Suprapubic skin (tissue), 3 donors: ENCODE results near the gene LIMS2.

Experiments
- EP300 ChIP-seq: sonication (generic); formaldehyde crosslinking; IDR thresholded peaks from one replicate; pipeline ENCODE4 v1.6.1; 2017; ENCODE audit warnings: antibody characterized with exemption
- POLR2A ChIP-seq, 2 donors: fragments of 450-650 bp; IDR thresholded peaks; one replicate each; pipeline ENCODE4 v1.6.1; 2017; ENCODE audit warnings: antibody characterized with exemption in 2 of 2, mild to moderate bottlenecking in 2 of 2, moderate library complexity in 2 of 2
- TF ChIP-seq, protein P1 (sequence below), 2 donors: fragments of 200-600 bp in 1 of 2; fragments of 450-650 bp in 1 of 2; sonication (generic) in 1 of 2; IDR thresholded peaks; one replicate each; pipeline ENCODE4 v1.5.1; 2016 to 2019; ENCODE audit warnings: antibody characterized with exemption in 2 of 2, mild to moderate bottlenecking in 1 of 2, moderate library complexity in 1 of 2

DNA sequence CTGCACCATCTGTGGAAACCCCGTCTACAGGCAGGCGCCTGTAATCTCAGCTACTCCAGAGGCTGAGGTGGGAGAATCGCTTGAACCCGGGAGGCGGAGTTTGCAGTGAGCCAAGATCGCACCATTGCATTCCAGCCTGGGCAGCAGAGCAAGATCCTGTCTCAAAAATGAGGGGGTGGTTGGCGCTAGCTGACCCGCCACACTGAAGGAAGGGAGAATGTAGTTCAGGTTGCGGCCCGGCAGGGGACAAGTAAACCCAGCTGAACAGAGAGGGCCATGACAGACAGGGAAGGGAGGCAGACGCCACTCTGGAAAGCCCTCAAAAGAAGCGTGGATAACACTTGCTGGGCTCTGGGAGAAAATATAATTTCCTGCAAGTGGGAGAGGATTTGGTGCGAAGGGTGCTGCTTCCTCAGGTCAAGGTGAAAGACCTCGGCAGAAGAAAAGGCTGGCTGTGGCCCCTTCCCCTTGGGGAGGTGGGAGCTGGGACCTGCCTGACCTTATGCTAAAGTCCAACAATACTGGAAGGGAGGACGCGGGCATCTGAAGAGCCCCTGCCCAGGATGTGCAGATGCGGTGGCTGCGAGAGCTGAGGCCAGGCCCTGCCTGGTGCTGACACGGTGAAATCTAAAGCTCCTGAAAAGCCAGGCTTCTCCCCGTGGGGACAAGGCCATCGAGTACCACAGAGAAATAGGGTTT lies 22.3 kb upstream of the LIMS2 start:
- TF ChIP-seq, protein P1, sequence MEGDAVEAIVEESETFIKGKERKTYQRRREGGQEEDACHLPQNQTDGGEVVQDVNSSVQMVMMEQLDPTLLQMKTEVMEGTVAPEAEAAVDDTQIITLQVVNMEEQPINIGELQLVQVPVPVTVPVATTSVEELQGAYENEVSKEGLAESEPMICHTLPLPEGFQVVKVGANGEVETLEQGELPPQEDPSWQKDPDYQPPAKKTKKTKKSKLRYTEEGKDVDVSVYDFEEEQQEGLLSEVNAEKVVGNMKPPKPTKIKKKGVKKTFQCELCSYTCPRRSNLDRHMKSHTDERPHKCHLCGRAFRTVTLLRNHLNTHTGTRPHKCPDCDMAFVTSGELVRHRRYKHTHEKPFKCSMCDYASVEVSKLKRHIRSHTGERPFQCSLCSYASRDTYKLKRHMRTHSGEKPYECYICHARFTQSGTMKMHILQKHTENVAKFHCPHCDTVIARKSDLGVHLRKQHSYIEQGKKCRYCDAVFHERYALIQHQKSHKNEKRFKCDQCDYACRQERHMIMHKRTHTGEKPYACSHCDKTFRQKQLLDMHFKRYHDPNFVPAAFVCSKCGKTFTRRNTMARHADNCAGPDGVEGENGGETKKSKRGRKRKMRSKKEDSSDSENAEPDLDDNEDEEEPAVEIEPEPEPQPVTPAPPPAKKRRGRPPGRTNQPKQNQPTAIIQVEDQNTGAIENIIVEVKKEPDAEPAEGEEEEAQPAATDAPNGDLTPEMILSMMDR (IDR thresholded peaks at IDR 0.05), result no peak
- TF ChIP-seq EP300, result no peak
- TF ChIP-seq POLR2A (IDR thresholded peaks at IDR 0.05), result no peak
